HepG2 (cell line): ENCODE results near the gene KRT2. TPM values are rescaled to one million over a fixed set of nuclear protein-coding genes. Genes with fewer than 3 reads are reported as not detected.

ENCODE experiments used
- ATAC-seq: fragments of 200-7000 bp; cut with Tn5 transposase; 3 replicates; pipeline ENCODE4 v1.9.1; 2020; ENCODE audit warnings: mild to moderate bottlenecking, moderate library complexity
- BruUV-seq: library from RNA; stranded (reverse); fragments of 400-500 nt; replicated peaks from 2 replicates; lab custom pipeline; 2021; lab: Mats Ljungman, UMichigan
- CTCF ChIA-PET: fragments of 300-600 bp; formaldehyde crosslinking; extraction: SDS; loops from one replicate; lab custom pipeline; 2021; ENCODE audit warnings: low total read pairs, inconsistent platforms, low intra/inter-chr PET ratio; lab: Yijun Ruan, JAX
- POLR2A ChIA-PET: fragments of 350-600 bp; sonication (Branson Sonifier 250); formaldehyde crosslinking; loops from one replicate; lab custom pipeline; 2020; ENCODE audit warnings: antibody characterized with exemption, inconsistent platforms; lab: Yijun Ruan, JAX
- DNase-seq: peaks from one replicate; pipeline ENCODE4 v3.0.0-alpha.2; 2015; ENCODE audit warnings: low spot score
- FAIRE-seq: peaks from 3 replicates; lab custom pipeline; 2011; peaks lifted over from hg19 to GRCh38; lab: Jason Lieb, UNC
- H2AFZ ChIP-seq: one replicate; pipeline ENCODE4 v1.6.1; 2011; ENCODE audit warnings: low read length, inconsistent platforms
- H3K27ac ChIP-seq: fragments of 300-600 bp; 3 replicates; pipeline ENCODE4 v1.8.0; 2011; ENCODE audit warnings: mixed run types, mild to moderate bottlenecking, mixed read lengths, low read length, inconsistent platforms; ENCODE audit not compliant: insufficient read depth; ENCODE audit errors: extremely low read length
- H3K27me3 ChIP-seq, 2 experiments: fragments of 200-600 bp in 1 of 2; 2 replicates in 1 of 2; 3 replicates in 1 of 2; pipeline versions ENCODE4 v1.6.0 to v1.8.0; 2011; ENCODE audit warnings: low read length in 2 of 2, mild to moderate bottlenecking in 2 of 2, moderate library complexity in 2 of 2, inconsistent platforms in 1 of 2; ENCODE audit not compliant: insufficient read depth in 2 of 2, control insufficient read depth in 1 of 2
- H3K36me3 ChIP-seq, 2 experiments: fragments of 200-600 bp in 1 of 2; replicated peaks in 1 of 2; 2 replicates in 1 of 2; 3 replicates in 1 of 2; pipeline versions ENCODE4 v1.5.1 to v1.8.0; 2011; ENCODE audit warnings: low read length in 2 of 2, inconsistent platforms in 1 of 2; ENCODE audit not compliant: insufficient read depth in 2 of 2, control insufficient read depth in 1 of 2
- H3K4me1 ChIP-seq: 2 replicates; pipeline ENCODE4 v1.5.1; 2012; ENCODE audit warnings: low read length, inconsistent platforms; ENCODE audit not compliant: insufficient read depth
- H3K4me2 ChIP-seq: 2 replicates; pipeline ENCODE4 v1.6.0; 2011; ENCODE audit warnings: low read depth, low read length, inconsistent platforms
- H3K4me3 ChIP-seq, 3 experiments: fragments of 200-600 bp in 1 of 3; sonication (generic), shearing (Covaris generic) in 1 of 3; replicated peaks in 1 of 3; 2 replicates each; pipeline ENCODE4 v1.5.1; 2011 to 2016; ENCODE audit warnings: low read length in 3 of 3, inconsistent platforms in 2 of 3, low read depth in 2 of 3, mild to moderate bottlenecking in 2 of 3, control low read depth in 1 of 3, mixed read lengths in 1 of 3; ENCODE audit not compliant: insufficient read depth in 1 of 3
- H3K79me2 ChIP-seq: one replicate; pipeline ENCODE4 v1.6.1; 2011; ENCODE audit warnings: low read length, inconsistent platforms; ENCODE audit not compliant: insufficient read depth
- H3K9ac ChIP-seq: 2 replicates; pipeline ENCODE4 v1.6.0; 2011; ENCODE audit warnings: mild to moderate bottlenecking, low read depth, low read length, inconsistent platforms; ENCODE audit not compliant: insufficient read depth
- H3K9me3 ChIP-seq: 2 replicates; pipeline ENCODE4 v1.5.1; 2012; ENCODE audit warnings: mild to moderate bottlenecking, low read length
- H4K20me1 ChIP-seq: 2 replicates; pipeline ENCODE4 v1.6.0; 2011; ENCODE audit warnings: inconsistent platforms, mild to moderate bottlenecking, low read length, moderate library complexity; ENCODE audit not compliant: insufficient read depth
- ELK4 ChIP-seq: sonication (generic); formaldehyde crosslinking; IDR thresholded peaks from 2 replicates; pipeline ENCODE4 v1.9.0; 2021; ENCODE audit warnings: missing genetic modification reagents, borderline replicate concordance
- ZBTB37 ChIP-seq: sonication (generic); formaldehyde crosslinking; IDR thresholded peaks from 2 replicates; pipeline ENCODE4 v1.4.0; 2020; ENCODE audit warnings: mild to moderate bottlenecking, missing genetic modification reagents
- ZNF253 ChIP-seq: sonication (generic); formaldehyde crosslinking; IDR thresholded peaks from 2 replicates; pipeline ENCODE4 v1.8.0; 2022; ENCODE audit warnings: mild to moderate bottlenecking, missing genetic modification reagents, borderline replicate concordance
- WGBS: methylation state at CpG from one replicate; pipeline ENCODE4 v1.1.6; 2017; ENCODE audit warnings: low lambda C conversion rate; 5-methylcytosine and 5-hydroxymethylcytosine counted together
- in situ Hi-C: cut with HindIII; loops from 2 replicates; pipeline ENCODE4 v1.10.0; 2017; ENCODE audit warnings: low pct_unique_long_range_greater_than_20kb; ENCODE audit not compliant: extremely low pct_ligation_motif_present
- intact Hi-C: fragments of 100-400 bp; cut with micrococcal nuclease; formaldehyde crosslinking; loops from one replicate; pipeline ENCODE4 v1.10.0; 2022; ENCODE audit not compliant: unreplicated experiment
- polyA plus RNA-seq, 8 experiments: library from polyadenylated mRNA; depleted of rRNA in 3 of 8; stranded (reverse) in 7 of 8; unstranded in 1 of 8; fragments of >200 nt; fragmentation: Illumina TruSeq in 4 of 8; extraction: Trizol in 4 of 8; gene quantifications; 2 replicates each; pipeline versions ENCODE4 v1.2.1 to v1.2.3, GENCODE V29; 2011 to 2016; ENCODE audit warnings: low read depth in 4 of 8, missing spikeins in 1 of 8, mixed read lengths in 1 of 8; ENCODE audit not compliant: insufficient read depth in 1 of 8
- total RNA-seq, 5 experiments: library from RNA; depleted of rRNA; stranded (reverse); fragments of >200 nt; fragmentation: Illumina TruSeq; extraction: Trizol; gene quantifications; 2 replicates each; pipeline ENCODE4 v1.2.3, GENCODE V29; 2016; ENCODE audit warnings: low read depth in 1 of 5
- TF ChIP-seq, protein P1 (sequence below): sonication (generic); formaldehyde crosslinking; IDR thresholded peaks from 2 replicates; pipeline ENCODE4 v1.4.0; 2020; ENCODE audit warnings: missing genetic modification reagents
- TF ChIP-seq, protein P2 (sequence below): sonication (generic); formaldehyde crosslinking; IDR thresholded peaks from 2 replicates; pipeline ENCODE4 v1.5.1; 2020; ENCODE audit warnings: missing genetic modification reagents, mild to moderate bottlenecking, borderline replicate concordance

The KRT2 gene
- total and polyA plus RNA-seq, 2 of the 13 experiments (the other 11 are each of a cell fraction or from before 2014, with no cell fraction given), result not detected

- no peak for TF ChIP-seq ZBTB37 (CRISPR knock-in tag)
- TF ChIP-seq, protein P1, sequence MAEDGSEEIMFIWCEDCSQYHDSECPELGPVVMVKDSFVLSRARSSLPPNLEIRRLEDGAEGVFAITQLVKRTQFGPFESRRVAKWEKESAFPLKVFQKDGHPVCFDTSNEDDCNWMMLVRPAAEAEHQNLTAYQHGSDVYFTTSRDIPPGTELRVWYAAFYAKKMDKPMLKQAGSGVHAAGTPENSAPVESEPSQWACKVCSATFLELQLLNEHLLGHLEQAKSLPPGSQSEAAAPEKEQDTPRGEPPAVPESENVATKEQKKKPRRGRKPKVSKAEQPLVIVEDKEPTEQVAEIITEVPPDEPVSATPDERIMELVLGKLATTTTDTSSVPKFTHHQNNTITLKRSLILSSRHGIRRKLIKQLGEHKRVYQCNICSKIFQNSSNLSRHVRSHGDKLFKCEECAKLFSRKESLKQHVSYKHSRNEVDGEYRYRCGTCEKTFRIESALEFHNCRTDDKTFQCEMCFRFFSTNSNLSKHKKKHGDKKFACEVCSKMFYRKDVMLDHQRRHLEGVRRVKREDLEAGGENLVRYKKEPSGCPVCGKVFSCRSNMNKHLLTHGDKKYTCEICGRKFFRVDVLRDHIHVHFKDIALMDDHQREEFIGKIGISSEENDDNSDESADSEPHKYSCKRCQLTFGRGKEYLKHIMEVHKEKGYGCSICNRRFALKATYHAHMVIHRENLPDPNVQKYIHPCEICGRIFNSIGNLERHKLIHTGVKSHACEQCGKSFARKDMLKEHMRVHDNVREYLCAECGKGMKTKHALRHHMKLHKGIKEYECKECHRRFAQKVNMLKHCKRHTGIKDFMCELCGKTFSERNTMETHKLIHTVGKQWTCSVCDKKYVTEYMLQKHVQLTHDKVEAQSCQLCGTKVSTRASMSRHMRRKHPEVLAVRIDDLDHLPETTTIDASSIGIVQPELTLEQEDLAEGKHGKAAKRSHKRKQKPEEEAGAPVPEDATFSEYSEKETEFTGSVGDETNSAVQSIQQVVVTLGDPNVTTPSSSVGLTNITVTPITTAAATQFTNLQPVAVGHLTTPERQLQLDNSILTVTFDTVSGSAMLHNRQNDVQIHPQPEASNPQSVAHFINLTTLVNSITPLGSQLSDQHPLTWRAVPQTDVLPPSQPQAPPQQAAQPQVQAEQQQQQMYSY (CRISPR knock-in tag), result no peak
- TF ChIP-seq ELK4, result no peak
Measured at GRCh38 chr12:52656616-52657015, 4.6 kb upstream of the KRT2 start (continued).

GRCh38 chr12:52655720-52656124 is 3.7 kb upstream of the KRT2 start:
- no peak overlapping the region for H3K9ac ChIP-seq
- TF ChIP-seq, protein P2, sequence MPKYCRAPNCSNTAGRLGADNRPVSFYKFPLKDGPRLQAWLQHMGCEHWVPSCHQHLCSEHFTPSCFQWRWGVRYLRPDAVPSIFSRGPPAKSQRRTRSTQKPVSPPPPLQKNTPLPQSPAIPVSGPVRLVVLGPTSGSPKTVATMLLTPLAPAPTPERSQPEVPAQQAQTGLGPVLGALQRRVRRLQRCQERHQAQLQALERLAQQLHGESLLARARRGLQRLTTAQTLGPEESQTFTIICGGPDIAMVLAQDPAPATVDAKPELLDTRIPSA (CRISPR knock-in tag), result no peak
- TF ChIP-seq ZNF253 (no peak), ELK4 (no peak)
- H3K9me3 ChIP-seq, result no peaks in the 10 kb centered on the region
- in situ Hi-C loops (no loop called here), intact Hi-C loops (no loop called here)
- DNase-seq (no peak), ATAC-seq (no peak), FAIRE-seq (no peak)
- CTCF ChIA-PET, result no interaction called here
- no peaks in the 10 kb centered on the region for H3K4me1 ChIP-seq
- no peaks in the 10 kb centered on the region for H4K20me1 ChIP-seq
- H3K36me3 ChIP-seq, result no peaks in the 10 kb centered on the region
- no peak overlapping the region for H3K27ac ChIP-seq
- no peak overlapping the region for H3K4me3 ChIP-seq
- POLR2A ChIA-PET, result no interaction called here
- H3K4me2 ChIP-seq, result no peak overlapping the region
- no TSS peak for BruUV-seq
- 13% methylated on average over 8 of the region's 8 CpGs for WGBS
- no peak overlapping the region for H2AFZ ChIP-seq
- peaks cover 5 to 29% of the 10 kb centered on the region in 2 experiments; a peak in 4 of 5 replicates for H3K27me3 ChIP-seq
- H3K79me2 ChIP-seq, result no peaks in the 10 kb centered on the region
